ENCODE results near the gene ANKH.

DNA sequence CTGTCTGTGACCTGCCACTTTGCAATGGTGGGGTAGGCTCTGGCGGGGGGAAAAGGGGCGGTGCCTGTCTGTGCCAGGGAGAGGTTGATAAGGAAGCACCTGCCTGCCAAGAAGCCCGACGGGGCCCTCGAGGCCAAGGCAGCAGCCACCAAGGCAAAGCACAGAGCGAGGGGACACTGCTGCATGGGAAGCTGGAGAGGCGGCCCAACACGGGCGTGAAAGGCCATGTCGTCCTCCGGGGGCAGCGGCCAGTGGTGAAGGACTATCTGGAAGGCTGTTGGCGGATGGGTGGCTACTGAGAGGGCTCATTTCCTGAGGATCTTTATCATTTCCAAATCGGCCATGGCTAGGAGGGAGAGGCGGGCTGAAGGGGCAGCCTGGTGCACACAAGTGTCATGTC lies 140.7 kb downstream of the ANKH start:
- TF ChIP-seq, protein P1, sequence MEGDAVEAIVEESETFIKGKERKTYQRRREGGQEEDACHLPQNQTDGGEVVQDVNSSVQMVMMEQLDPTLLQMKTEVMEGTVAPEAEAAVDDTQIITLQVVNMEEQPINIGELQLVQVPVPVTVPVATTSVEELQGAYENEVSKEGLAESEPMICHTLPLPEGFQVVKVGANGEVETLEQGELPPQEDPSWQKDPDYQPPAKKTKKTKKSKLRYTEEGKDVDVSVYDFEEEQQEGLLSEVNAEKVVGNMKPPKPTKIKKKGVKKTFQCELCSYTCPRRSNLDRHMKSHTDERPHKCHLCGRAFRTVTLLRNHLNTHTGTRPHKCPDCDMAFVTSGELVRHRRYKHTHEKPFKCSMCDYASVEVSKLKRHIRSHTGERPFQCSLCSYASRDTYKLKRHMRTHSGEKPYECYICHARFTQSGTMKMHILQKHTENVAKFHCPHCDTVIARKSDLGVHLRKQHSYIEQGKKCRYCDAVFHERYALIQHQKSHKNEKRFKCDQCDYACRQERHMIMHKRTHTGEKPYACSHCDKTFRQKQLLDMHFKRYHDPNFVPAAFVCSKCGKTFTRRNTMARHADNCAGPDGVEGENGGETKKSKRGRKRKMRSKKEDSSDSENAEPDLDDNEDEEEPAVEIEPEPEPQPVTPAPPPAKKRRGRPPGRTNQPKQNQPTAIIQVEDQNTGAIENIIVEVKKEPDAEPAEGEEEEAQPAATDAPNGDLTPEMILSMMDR (IDR thresholded peaks at IDR 0.05; ENCODE audit: low read depth, low read length, poor library complexity, severe bottlenecking): no peak
- no peak for TF ChIP-seq EZH2phosphoT487 (IDR thresholded peaks at IDR 0.05; ENCODE audit: borderline replicate concordance, low read length)

Data from DOHH2 (cell line).